Endothelial cell of umbilical vein (primary cell): ENCODE measurements around the gene ABAT. TPM values are rescaled to one million over a fixed set of nuclear protein-coding genes. Genes with fewer than 3 reads are reported as not detected.

Experiments
- BruUV-seq: library from RNA; stranded (reverse); fragments of 400-500 nt; replicated peaks from 2 replicates; lab custom pipeline; 2021; lab: Mats Ljungman, UMichigan
- CTCF ChIA-PET: fragments of 300-600, 350-600 bp; sonication (Branson Sonifier 250); formaldehyde crosslinking; loops from one replicate; lab custom pipeline; 2021; ENCODE audit warnings: antibody characterized with exemption, inconsistent platforms; lab: Charles Lee
- POLR2A ChIA-PET: fragments of 300-600, 350-600 bp; sonication (Branson Sonifier 250); formaldehyde crosslinking; loops from one replicate; lab custom pipeline; 2021; ENCODE audit warnings: antibody characterized with exemption, inconsistent platforms; lab: Charles Lee
- DNase-seq: peaks from one replicate; pipeline ENCODE4 v3.0.0-alpha.2; 2011; ENCODE audit warnings: low read depth, low spot score
- FAIRE-seq: peaks from 2 replicates; lab custom pipeline; 2011; peaks lifted over from hg19 to GRCh38; lab: Jason Lieb, UNC
- H2AFZ ChIP-seq: 2 replicates; pipeline ENCODE4 v1.6.0; 2012; ENCODE audit warnings: low read depth, low read length, control low read depth, inconsistent platforms
- H3K27ac ChIP-seq: 2 replicates; pipeline ENCODE4 v1.5.1; 2011; ENCODE audit warnings: low read depth, mild to moderate bottlenecking, control low read depth, low read length, moderate library complexity; ENCODE audit not compliant: insufficient read depth
- H3K27me3 ChIP-seq, 2 experiments: 2 replicates each; pipeline versions ENCODE4 v1.6.0 to v1.6.1; 2011; ENCODE audit warnings: low read length in 2 of 2, mixed read lengths in 1 of 2; ENCODE audit not compliant: control insufficient read depth in 2 of 2, insufficient read depth in 2 of 2
- H3K36me3 ChIP-seq, 2 experiments: 2 replicates in 1 of 2; 3 replicates in 1 of 2; pipeline ENCODE4 v1.5.1; 2011; ENCODE audit warnings: low read length in 2 of 2, mild to moderate bottlenecking in 1 of 2, moderate library complexity in 1 of 2; ENCODE audit not compliant: control insufficient read depth in 2 of 2, insufficient read depth in 2 of 2; ENCODE audit errors: extremely low read depth in 1 of 2
- H3K4me1 ChIP-seq: 3 replicates; pipeline ENCODE4 v1.5.1; 2011; ENCODE audit warnings: mild to moderate bottlenecking, low read length; ENCODE audit not compliant: control insufficient read depth, insufficient read depth; ENCODE audit errors: extremely low read depth
- H3K4me2 ChIP-seq: 2 replicates; pipeline ENCODE4 v1.6.1; 2011; ENCODE audit warnings: low read length, control low read depth, mixed read lengths; ENCODE audit not compliant: insufficient read depth
- H3K4me3 ChIP-seq, 3 experiments: fragments of 200-600 bp in 1 of 3; sonication (generic), shearing (Covaris generic) in 1 of 3; replicated peaks in 1 of 3; 2 replicates each; pipeline ENCODE4 v1.5.1; 2011 to 2016; ENCODE audit warnings: control low read depth in 3 of 3, low read length in 3 of 3, mild to moderate bottlenecking in 2 of 3, inconsistent platforms in 1 of 3, low read depth in 1 of 3, moderate library complexity in 1 of 3; ENCODE audit not compliant: insufficient read depth in 1 of 3
- H3K79me2 ChIP-seq: 2 replicates; pipeline ENCODE4 v1.6.0; 2012; ENCODE audit warnings: low read length, inconsistent platforms; ENCODE audit not compliant: control insufficient read depth, insufficient read depth
- H3K9ac ChIP-seq: replicated peaks from 2 replicates; pipeline ENCODE3; 2011; ENCODE audit warnings: low read length, control low read depth; ENCODE audit not compliant: insufficient read depth; ENCODE audit errors: extremely low read depth
- H3K9me1 ChIP-seq: replicated peaks from 3 replicates; pipeline ENCODE4 v1.6.0; 2011; ENCODE audit warnings: mild to moderate bottlenecking, low read length; ENCODE audit not compliant: control insufficient read depth, insufficient read depth; ENCODE audit errors: extremely low read depth
- H3K9me3 ChIP-seq: replicated peaks from 2 replicates; pipeline ENCODE4 v1.5.1; 2012; ENCODE audit warnings: low read length, inconsistent platforms; ENCODE audit not compliant: control insufficient read depth, insufficient read depth
- H4K20me1 ChIP-seq: replicated peaks from 2 replicates; pipeline ENCODE3; 2011; ENCODE audit warnings: mild to moderate bottlenecking, low read length; ENCODE audit not compliant: control insufficient read depth, insufficient read depth; ENCODE audit errors: extremely low read depth
- CTCF ChIP-seq, 2 donors: IDR thresholded peaks; 1 replicate in 1 of 2; 2 replicates in 1 of 2; pipeline ENCODE4 v1.5.1; 2011; ENCODE audit warnings: low read length in 2 of 2, mild to moderate bottlenecking in 2 of 2, moderate library complexity in 2 of 2, control low read depth in 1 of 2, inconsistent platforms in 1 of 2, low read depth in 1 of 2; ENCODE audit not compliant: insufficient read depth in 1 of 2; ENCODE audit errors: extremely low read depth in 1 of 2
- FOS ChIP-seq: IDR thresholded peaks from 2 replicates; pipeline ENCODE4 v1.6.1; 2011; ENCODE audit warnings: mild to moderate bottlenecking, low read length, moderate library complexity, borderline replicate concordance; ENCODE audit not compliant: insufficient read depth
- JUN ChIP-seq: IDR thresholded peaks from 2 replicates; pipeline ENCODE4 v1.6.1; 2011; ENCODE audit warnings: borderline replicate concordance, low read depth; ENCODE audit not compliant: insufficient read length, insufficient read depth
- MYC ChIP-seq: IDR thresholded peaks from one replicate; pipeline ENCODE4 v1.6.1; 2011; ENCODE audit warnings: mild to moderate bottlenecking, low read depth, low read length
- POLR2AphosphoS5 ChIP-seq: IDR thresholded peaks from 2 replicates; pipeline ENCODE4 v1.6.1; 2012; ENCODE audit warnings: low read depth, mild to moderate bottlenecking, control low read depth, low read length, moderate library complexity; ENCODE audit not compliant: insufficient read depth
- dilution Hi-C: fragments of 300-500 bp; cut with MboI; formaldehyde crosslinking; loops from one replicate; pipeline ENCODE4 v1.15.0; 2019; ENCODE audit warnings: low sequenced_read_pairs; ENCODE audit not compliant: extremely low pct_ligation_motif_present
- intact Hi-C: fragments of 100-400 bp; cut with micrococcal nuclease; formaldehyde crosslinking; loops from one replicate; pipeline ENCODE4 v1.10.0; 2022
- polyA plus RNA-seq, 4 experiments: library from polyadenylated mRNA; depleted of rRNA in 3 of 4; stranded (reverse) in 3 of 4; unstranded in 1 of 4; fragments of >200 nt; gene quantifications; 2 replicates each; pipeline versions ENCODE4 v1.2.1 to v1.2.3, GENCODE V29; 2011 to 2012; ENCODE audit warnings: missing spikeins in 1 of 4
- total RNA-seq: library from RNA; stranded (reverse); gene quantifications from 2 replicates; pipeline ENCODE4 v1.2.3, GENCODE V29; 2021

ABAT gene
- total and polyA plus RNA-seq, 2 donors (not counting 3 experiments of a cell fraction or from before 2014, with no cell fraction given) = 1.3 to 1.4 TPM

GRCh38 chr16:8826278-8826879 lies 152.0 kb downstream of the ABAT start:
- CTCF ChIA-PET = interaction anchor here (1.0 kb wide), 1 partner anchor 54 kb away, joined by 6 read pairs; no protein-coding TSS in a partner anchor
- POLR2A ChIA-PET = interaction anchor here (1.1 kb wide), 1 partner anchor 16 kb away, joined by 3 read pairs; no protein-coding TSS in a partner anchor
- no peak overlapping the region for H3K27ac ChIP-seq
- H3K4me2 ChIP-seq = no peak overlapping the region
- no peaks in the 10 kb centered on the region for H3K27me3 ChIP-seq
- dilution Hi-C loops (no loop called here), intact Hi-C loops (no loop called here)
- peaks cover 6% of the 10 kb centered on the region for H3K79me2 ChIP-seq
- H3K9ac ChIP-seq = no peak overlapping the region
- no peaks in the 10 kb centered on the region for H3K9me1 ChIP-seq
- H3K36me3 ChIP-seq = peaks cover 4 to 9% of the 10 kb centered on the region in 2 experiments
- no peak overlapping the region for H3K4me3 ChIP-seq
- peaks cover 18% of the 10 kb centered on the region for H3K4me1 ChIP-seq
- no peaks in the 10 kb centered on the region for H3K9me3 ChIP-seq
- H4K20me1 ChIP-seq = peaks cover 4% of the 10 kb centered on the region
- no peak for TF ChIP-seq POLR2AphosphoS5
- H2AFZ ChIP-seq = no peak overlapping the region
- no peak for DNase-seq
- no peak for FAIRE-seq
- BruUV-seq = no TSS peak

- BruUV-seq = no TSS peak
- peak; percentile 58 for FAIRE-seq
- POLR2A ChIA-PET = interaction anchor here (0.7 kb wide), 1 partner anchor 40 kb away, joined by 4 read pairs; the partner anchor contains the start of gene CARHSP1
Observed at GRCh38 chr16:8828541-8829165, 154.2 kb downstream of the ABAT start.

More at GRCh38 chr16:8828541-8829165, 154.2 kb downstream of the ABAT start:
- Histone ChIP-seq H3K9me1 (no peaks in the 10 kb centered on the region), H3K4me2 (peak overlapping the region; percentile 10), H3K9ac (no peak overlapping the region), H3K4me1 (peaks cover 18% of the 10 kb centered on the region), H4K20me1 (no peaks in the 10 kb centered on the region), H3K4me3 (no peak overlapping the region), H3K27me3 (no peaks in the 10 kb centered on the region), H2AFZ (no peak overlapping the region), H3K27ac (peak overlapping the region; percentile 36), H3K36me3 (peaks cover 9 to 11% of the 10 kb centered on the region in 2 experiments), H3K79me2 (peaks cover 9% of the 10 kb centered on the region), H3K9me3 (no peaks in the 10 kb centered on the region)
- intact Hi-C loops (no loop called here), dilution Hi-C loops (no loop called here)
- CTCF ChIA-PET = interaction anchor here (0.7 to 2.2 kb wide), 10 partner anchors 12 to 180 kb away, joined by 3 to 22 read pairs (median 4); partner anchors contain the start of genes CARHSP1 and LITAFD
- TF ChIP-seq MYC (no peak), FOS (peak; percentile 51), CTCF (IDR thresholded peaks at IDR 0.05; ENCODE audit: extremely low read depth in 1 of 2, insufficient read depth in 1 of 2, low read depth in 1 of 2, low read length in 2 of 2) (no peak), POLR2AphosphoS5 (peak; percentile 12), JUN (peak; percentile 49)
- DNase-seq = peak; percentile 69
